ENCODE data around the gene GPC6. TPM values are rescaled to one million over a fixed set of nuclear protein-coding genes. Genes with fewer than 3 reads are reported as not detected.

The GPC6 gene
- polyA plus RNA-seq, 2 of the 4 experiments (the other 2 are of a cell fraction): 8.0 to 14.4 TPM

GRCh38 chr13:93305886-93306285 lies 79.3 kb downstream of the GPC6 start (continued):
- TF ChIP-seq, protein P1, sequence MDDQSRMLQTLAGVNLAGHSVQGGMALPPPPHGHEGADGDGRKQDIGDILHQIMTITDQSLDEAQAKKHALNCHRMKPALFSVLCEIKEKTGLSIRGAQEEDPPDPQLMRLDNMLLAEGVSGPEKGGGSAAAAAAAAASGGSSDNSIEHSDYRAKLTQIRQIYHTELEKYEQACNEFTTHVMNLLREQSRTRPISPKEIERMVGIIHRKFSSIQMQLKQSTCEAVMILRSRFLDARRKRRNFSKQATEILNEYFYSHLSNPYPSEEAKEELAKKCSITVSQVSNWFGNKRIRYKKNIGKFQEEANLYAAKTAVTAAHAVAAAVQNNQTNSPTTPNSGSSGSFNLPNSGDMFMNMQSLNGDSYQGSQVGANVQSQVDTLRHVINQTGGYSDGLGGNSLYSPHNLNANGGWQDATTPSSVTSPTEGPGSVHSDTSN (IDR thresholded peaks at IDR 0.05): no peak
- TF ChIP-seq KDM5A (IDR thresholded peaks at IDR 0.05): no peak
- TF ChIP-seq FOXS1 (CRISPR knock-in tag; IDR thresholded peaks at IDR 0.05): no peak
- TF ChIP-seq, protein P2, sequence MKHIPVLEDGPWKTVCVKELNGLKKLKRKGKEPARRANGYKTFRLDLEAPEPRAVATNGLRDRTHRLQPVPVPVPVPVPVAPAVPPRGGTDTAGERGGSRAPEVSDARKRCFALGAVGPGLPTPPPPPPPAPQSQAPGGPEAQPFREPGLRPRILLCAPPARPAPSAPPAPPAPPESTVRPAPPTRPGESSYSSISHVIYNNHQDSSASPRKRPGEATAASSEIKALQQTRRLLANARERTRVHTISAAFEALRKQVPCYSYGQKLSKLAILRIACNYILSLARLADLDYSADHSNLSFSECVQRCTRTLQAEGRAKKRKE (CRISPR knock-in tag; IDR thresholded peaks at IDR 0.05; ENCODE audit: low read depth): no peak
- no peak for TF ChIP-seq POLR2AphosphoS2 (conservative IDR thresholded peaks at IDR 0.05; ENCODE audit: low read length)
- no peak for TF ChIP-seq ZC3H11A (IDR thresholded peaks at IDR 0.05)
- TF ChIP-seq, protein P3, sequence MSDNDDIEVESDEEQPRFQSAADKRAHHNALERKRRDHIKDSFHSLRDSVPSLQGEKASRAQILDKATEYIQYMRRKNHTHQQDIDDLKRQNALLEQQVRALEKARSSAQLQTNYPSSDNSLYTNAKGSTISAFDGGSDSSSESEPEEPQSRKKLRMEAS (IDR thresholded peaks at IDR 0.05): no peak
- TF ChIP-seq MAZ (IDR thresholded peaks at IDR 0.05; ENCODE audit: borderline replicate concordance, low read depth, low read length): no peak
- TF ChIP-seq CHD4 (IDR thresholded peaks at IDR 0.05; ENCODE audit: borderline replicate concordance): no peak
- no peak for TF ChIP-seq MYC (IDR thresholded peaks at IDR 0.05; ENCODE audit: borderline replicate concordance, low read length)
- no peak for TF ChIP-seq SMC3 (IDR thresholded peaks at IDR 0.05)
- TF ChIP-seq RNF2 (IDR thresholded peaks at IDR 0.05; ENCODE audit: borderline replicate concordance, low read depth): no peak
- TF ChIP-seq REST (IDR thresholded peaks at IDR 0.05): no peak
- TF ChIP-seq ZFP36 (IDR thresholded peaks at IDR 0.05; ENCODE audit: borderline replicate concordance, partially characterized antibody): no peak

GRCh38 chr13:93307136-93307535 lies 80.5 kb downstream of the GPC6 start:
- TF ChIP-seq ZNF302 (CRISPR knock-in tag; IDR thresholded peaks at IDR 0.05): no peak
- TF ChIP-seq EHMT2 (IDR thresholded peaks at IDR 0.05; ENCODE audit: low read depth): no peak
- TF ChIP-seq KDM1A (IDR thresholded peaks at IDR 0.05; ENCODE audit: low read depth): no peak
- no peak for TF ChIP-seq JUNB (IDR thresholded peaks at IDR 0.05)
- TF ChIP-seq JUN (IDR thresholded peaks at IDR 0.05): no peak
- TF ChIP-seq REST (IDR thresholded peaks at IDR 0.05): no peak
- TF ChIP-seq E2F6 (IDR thresholded peaks at IDR 0.05; ENCODE audit: borderline replicate concordance, low read depth): no peak
- TF ChIP-seq EHF (CRISPR knock-in tag; IDR thresholded peaks at IDR 0.05): no peak
- TF ChIP-seq CEBPB (IDR thresholded peaks at IDR 0.05): no peak
- no peak for TF ChIP-seq RARB (CRISPR knock-in tag; IDR thresholded peaks at IDR 0.05)
- TF ChIP-seq HEYL (CRISPR knock-in tag; IDR thresholded peaks at IDR 0.05): no peak
- TF ChIP-seq BCL3 (IDR thresholded peaks at IDR 0.05): no peak
- TF ChIP-seq FOXS1 (CRISPR knock-in tag; IDR thresholded peaks at IDR 0.05): no peak
- TF ChIP-seq FOSL2 (IDR thresholded peaks at IDR 0.05): no peak
- no peak for TF ChIP-seq FOSL2 (CRISPR knock-in tag; IDR thresholded peaks at IDR 0.05)
- no peak for TF ChIP-seq ZC3H11A (IDR thresholded peaks at IDR 0.05)
- ATAC-seq: no peak
- CTCF ChIA-PET: no interaction called here

More at GRCh38 chr13:93307136-93307535, 80.5 kb downstream of the GPC6 start:
- POLR2A ChIA-PET: no interaction called here
- Histone ChIP-seq H3K27ac (no peak overlapping the region), H3K4me3 (no peak overlapping the region), H3K4me2 (no peak overlapping the region), H3K4me1 (no peaks in the 10 kb centered on the region), H3K9me3 (no peaks in the 10 kb centered on the region)
- FAIRE-seq (no peak), DNase-seq (ENCODE audit: low read depth in 1 of 2, low spot score in 1 of 2) (no peak)

Measured in A549 (cell line).